Measurements from ENCODE around the gene CSTB.

CSTB gene

GRCh38 chr21:43794311-43794710 lies 18.2 kb upstream of the CSTB start:
- TF ChIP-seq ZFX (IDR thresholded peaks at IDR 0.05) (no peak), CTCF (conservative IDR thresholded peaks at IDR 0.05) (no peak)
- H3K27ac ChIP-seq = no peak overlapping the region

DNA sequence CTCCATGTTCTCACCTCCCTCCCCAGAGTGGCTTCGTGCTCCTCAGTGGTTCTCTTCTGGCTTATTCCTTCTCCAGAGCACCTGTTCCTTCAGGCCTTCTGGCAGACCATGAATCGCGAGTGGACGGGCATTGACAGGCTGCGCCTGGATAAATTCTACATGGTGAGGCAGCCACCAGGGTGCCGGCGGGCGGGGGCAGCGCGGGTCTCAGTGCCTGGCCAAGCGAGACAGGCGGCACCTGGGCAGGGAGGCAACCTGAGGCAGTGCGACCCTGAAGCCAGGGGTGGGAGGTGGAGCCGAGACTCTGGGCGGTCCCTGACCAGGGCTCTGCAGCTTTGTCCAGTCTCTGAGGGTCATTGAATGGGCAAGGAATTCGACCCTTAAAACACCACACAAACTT lies 17.1 kb upstream of the CSTB start:
- TF ChIP-seq ZFX (IDR thresholded peaks at IDR 0.05) (no peak), CTCF (conservative IDR thresholded peaks at IDR 0.05) (no peak)
- no peak overlapping the region for H3K27ac ChIP-seq

- no peak overlapping the region for H3K27ac ChIP-seq
- TF ChIP-seq ZFX (IDR thresholded peaks at IDR 0.05) (no peak), CTCF (conservative IDR thresholded peaks at IDR 0.05) (no peak)
Measured at GRCh38 chr21:43792406-43792805, 16.3 kb upstream of the CSTB start.

- TF ChIP-seq ZFX (IDR thresholded peaks at IDR 0.05) (no peak), CTCF (conservative IDR thresholded peaks at IDR 0.05) (no peak)
- H3K27ac ChIP-seq = peak overlapping the region; percentile 78
Measured at GRCh38 chr21:43790010-43790524, 14.0 kb upstream of the CSTB start.

DNA sequence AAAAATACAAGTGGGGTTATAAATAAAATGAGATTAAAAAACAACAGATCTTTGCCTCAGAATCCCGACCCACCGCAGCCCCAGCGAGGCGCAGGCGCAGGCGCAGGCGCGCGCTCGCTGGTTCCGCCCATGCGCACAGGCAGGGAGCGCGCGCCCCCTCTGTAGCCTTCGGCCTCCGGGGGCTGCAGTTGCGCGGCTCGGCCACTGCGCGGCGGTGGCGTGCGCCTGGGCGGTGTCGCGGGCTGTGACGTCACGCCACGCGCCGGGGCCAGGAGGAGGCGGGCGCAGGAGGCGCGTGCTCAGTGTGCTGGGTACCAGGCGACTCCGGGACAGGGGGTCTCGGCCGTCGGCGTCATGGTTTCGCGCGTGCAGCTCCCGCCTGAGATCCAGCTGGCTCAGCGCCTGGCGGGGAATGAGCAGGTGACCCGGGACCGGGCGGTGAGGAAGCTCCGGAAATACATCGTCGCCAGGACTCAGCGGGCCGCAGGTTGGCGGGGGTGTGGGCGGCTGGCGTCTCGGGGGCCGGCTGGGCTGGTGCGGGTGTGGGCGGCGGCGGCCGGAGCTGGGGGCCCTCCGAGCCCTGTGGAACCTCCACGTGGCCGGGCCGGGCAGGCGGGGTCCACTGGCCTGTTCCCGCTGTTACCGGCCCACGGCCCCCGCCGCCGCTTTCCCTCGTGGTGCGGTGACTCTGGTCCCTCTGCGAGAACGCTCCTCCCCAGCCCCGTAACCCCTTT lies 13.3 kb upstream of the CSTB start, which contains the start of gene RRP1:
Gene RRP1 (plus strand): TSS at position 302 of the 734 bp plus-strand sequence. CDS start 53 bp downstream, at position 355.
- TF ChIP-seq CTCF (conservative IDR thresholded peaks at IDR 0.05) (peak; percentile 99), ZFX (IDR thresholded peaks at IDR 0.05) (peak; percentile 74; the same call in 1 of the 2 replicates)
- peak within 1 kb of the TSS; percentile 78 for H3K27ac ChIP-seq

- no peak for TF ChIP-seq CTCF (conservative IDR thresholded peaks at IDR 0.05)
- no peak for TF ChIP-seq ZFX (IDR thresholded peaks at IDR 0.05)
- no peak overlapping the region for H3K27ac ChIP-seq
Measured at GRCh38 chr21:43786807-43787440, 10.8 kb upstream of the CSTB start.

GRCh38 chr21:43786300-43786806 lies 10.2 kb upstream of the CSTB start:
- H3K27ac ChIP-seq = no peak overlapping the region
- TF ChIP-seq ZFX (IDR thresholded peaks at IDR 0.05) (no peak), CTCF (conservative IDR thresholded peaks at IDR 0.05) (no peak)

All from C4-2B (cell line).